GM12878 (cell line): ENCODE results near the gene DMD. TPM values are rescaled to one million over a fixed set of nuclear protein-coding genes. Genes with fewer than 3 reads are reported as not detected.
"Not testable (repeated sequence)": the region's sequence is repeated elsewhere in the genome, so short reads cannot be mapped to it uniquely, and the experiment has no call there.

Experiments used
- ATAC-seq: fragments of 200-7000 bp; cut with Tn5 transposase; 3 replicates; pipeline ENCODE4 v1.9.1; 2020; ENCODE audit warnings: mild to moderate bottlenecking, moderate library complexity
- BruUV-seq: library from RNA; stranded (reverse); fragments of 400-500 nt; replicated peaks from 2 replicates; lab custom pipeline; 2021; lab: Mats Ljungman, UMichigan
- CTCF ChIA-PET: fragments of 300-600 bp; sonication (Branson Sonifier 250); formaldehyde crosslinking; extraction: SDS; loops from one replicate; lab custom pipeline; 2021; ENCODE audit warnings: inconsistent platforms; lab: Yijun Ruan, JAX
- POLR2A ChIA-PET: fragments of 350-600 bp; formaldehyde crosslinking; extraction: SDS; loops from one replicate; lab custom pipeline; 2021; ENCODE audit warnings: inconsistent platforms; lab: Charles Lee
- RAD21 ChIA-PET: fragments of 300-600 bp; sonication (Branson Sonifier 250); formaldehyde crosslinking; loops from one replicate; lab custom pipeline; 2023; ENCODE audit warnings: antibody characterized with exemption; ENCODE audit not compliant: unreplicated experiment; lab: Charles Lee
- SMC1A ChIA-PET: fragments of 300-600 bp; sonication (Branson Sonifier 250); formaldehyde crosslinking; loops from one replicate; lab custom pipeline; 2023; ENCODE audit not compliant: unreplicated experiment, uncharacterized antibody; lab: Charles Lee
- DNase-seq: peaks from one replicate; pipeline ENCODE4 v3.0.0-alpha.2; 2011; ENCODE audit warnings: low read depth, low spot score
- FAIRE-seq: peaks from 3 replicates; lab custom pipeline; 2011; peaks lifted over from hg19 to GRCh38; lab: Jason Lieb, UNC
- H2AFZ ChIP-seq: 2 replicates; pipeline ENCODE4 v1.6.0; 2011; ENCODE audit warnings: low read depth, low read length, control low read depth; ENCODE audit not compliant: control insufficient read depth
- H3K27ac ChIP-seq: 2 replicates; pipeline ENCODE4 v1.5.1; 2011; ENCODE audit warnings: control low read depth; ENCODE audit not compliant: control insufficient read depth, insufficient read depth
- H3K27me3 ChIP-seq, 2 experiments: replicated peaks in 1 of 2; 2 replicates each; pipeline versions ENCODE4 v1.6.0 to v1.6.1; 2011; ENCODE audit warnings: low read length in 1 of 2; ENCODE audit not compliant: control insufficient read depth in 2 of 2, insufficient read depth in 2 of 2
- H3K36me3 ChIP-seq, 2 experiments: 2 replicates each; pipeline ENCODE4 v1.5.1; 2011; ENCODE audit warnings: low read length in 1 of 2; ENCODE audit not compliant: control insufficient read depth in 2 of 2, insufficient read depth in 2 of 2
- H3K4me1 ChIP-seq: 2 replicates; pipeline ENCODE4 v1.6.1; 2011; ENCODE audit warnings: mild to moderate bottlenecking, low read length, moderate library complexity, mixed read lengths; ENCODE audit not compliant: control insufficient read depth, insufficient read depth
- H3K4me2 ChIP-seq: 2 replicates; pipeline ENCODE4 v1.6.0; 2011; ENCODE audit warnings: control low read depth; ENCODE audit not compliant: control insufficient read depth, insufficient read depth
- H3K4me3 ChIP-seq: fragments of 200-600 bp; sonication (generic); 2 replicates; pipeline ENCODE4 v1.5.1; 2016
- H3K79me2 ChIP-seq: 2 replicates; pipeline ENCODE4 v1.6.0; 2011; ENCODE audit warnings: low read length; ENCODE audit not compliant: control insufficient read depth, insufficient read depth
- H3K9ac ChIP-seq: 2 replicates; pipeline ENCODE4 v1.8.0; 2011; ENCODE audit warnings: low read length, control low read depth, mixed read lengths; ENCODE audit not compliant: control insufficient read depth, insufficient read depth
- H3K9me3 ChIP-seq: replicated peaks from 3 replicates; pipeline ENCODE4 v1.5.1; 2011; ENCODE audit warnings: mild to moderate bottlenecking, low read length; ENCODE audit not compliant: control insufficient read depth, insufficient read depth
- H4K20me1 ChIP-seq: 2 replicates; pipeline ENCODE4 v1.6.0; 2011; ENCODE audit not compliant: control insufficient read depth, insufficient read depth
- CREB1 ChIP-seq: IDR thresholded peaks from 2 replicates; pipeline ENCODE4 v1.6.1; 2012; ENCODE audit warnings: low read depth, mild to moderate bottlenecking, inconsistent platforms
- PAX5 ChIP-seq: IDR thresholded peaks from 2 replicates; pipeline ENCODE4 v1.6.1; 2011; ENCODE audit warnings: low read depth, low read length, borderline replicate concordance
- POLR2AphosphoS5 ChIP-seq: IDR thresholded peaks from 2 replicates; pipeline ENCODE4 v1.6.1; 2011; ENCODE audit warnings: mild to moderate bottlenecking, low read length, inconsistent platforms
- ZSCAN29 ChIP-seq: fragments of 450-650 bp; IDR thresholded peaks from 2 replicates; pipeline ENCODE4 v1.6.1; 2017; ENCODE audit warnings: mild to moderate bottlenecking, moderate library complexity
- WGBS: methylation state at CpG from one replicate; pipeline ENCODE4 v1.1.6; 2016; ENCODE audit warnings: low lambda C conversion rate; ENCODE audit not compliant: insufficient replicate concordance, insufficient coverage; ENCODE audit errors: missing lambda C conversion rate; 5-methylcytosine and 5-hydroxymethylcytosine counted together
- in situ Hi-C: fragments of 300-500 bp; cut with MboI; formaldehyde crosslinking; loops from 9 replicates; pipeline ENCODE4 v1.14.3; 2018; ENCODE audit warnings: mixed read lengths
- intact Hi-C: fragments of 100-400 bp; cut with micrococcal nuclease; formaldehyde crosslinking; loops from one replicate; pipeline ENCODE4 v1.14.2; 2022; ENCODE audit not compliant: unreplicated experiment
- polyA plus RNA-seq, 11 experiments: library from polyadenylated mRNA; depleted of rRNA in 4 of 11; unstranded in 6 of 11; stranded (reverse) in 5 of 11; fragments of >200 nt; fragmentation: Nextera tagmentation in 4 of 11; fragmentation: Illumina TruSeq in 1 of 11; extraction: Ambion mirVana in 4 of 11; extraction: Trizol in 1 of 11; gene quantifications; 1 replicate in 1 of 11; 2 replicates in 10 of 11; pipeline versions ENCODE4 v1.2.1 to v1.2.3, GENCODE V29; 2011 to 2016; ENCODE audit warnings: inconsistent platforms in 2 of 11, missing spikeins in 2 of 11, low read depth in 1 of 11
- total RNA-seq, 4 experiments: library from RNA; depleted of rRNA in 3 of 4; stranded (reverse); fragments of >200 nt in 3 of 4; fragmentation: Illumina TruSeq in 1 of 4; extraction: Trizol in 1 of 4; gene quantifications; 2 replicates each; pipeline versions ENCODE4 v1.2.1 to v1.2.3, GENCODE V29; 2013 to 2021

The DMD gene
- total and polyA plus RNA-seq, 10 of the 15 experiments (the other 5 are each of a cell fraction or from before 2014, with no cell fraction given), result 1.4 to 24.3 (median 4.3) TPM

- ChIA-PET CTCF (no interaction called here), SMC1A (interaction anchor here (1.7 kb wide), 1 partner anchor 17 kb away, joined by 3 read pairs; no protein-coding TSS in a partner anchor), RAD21 (no interaction called here), POLR2A (no interaction called here)
- no peaks in the 10 kb centered on the region for H3K9me3 ChIP-seq
- ATAC-seq (no peak), DNase-seq (no peak), FAIRE-seq (no peak)
- 44% methylated on average over 3 of the region's 3 CpGs for WGBS
- no peak overlapping the region for H3K27ac ChIP-seq
- intact Hi-C loops (no loop called here), in situ Hi-C loops (no loop called here)
- H3K79me2 ChIP-seq, result no peaks in the 10 kb centered on the region
- H2AFZ ChIP-seq, result no peak overlapping the region
- TF ChIP-seq CREB1 (no peak), POLR2AphosphoS5 (no peak)
- no peak overlapping the region for H3K9ac ChIP-seq
- H3K4me1 ChIP-seq, result no peaks in the 10 kb centered on the region
- no TSS peak for BruUV-seq
- no peaks in the 10 kb centered on the region for H3K27me3 ChIP-seq
- H3K4me3 ChIP-seq, result no peak overlapping the region
- H3K36me3 ChIP-seq, result no peaks in the 10 kb centered on the region
- no peaks in the 10 kb centered on the region for H4K20me1 ChIP-seq
- H3K4me2 ChIP-seq, result no peak overlapping the region
Measured at GRCh38 chrX:32741910-32742309, 469.4 kb downstream of the DMD start.

- FAIRE-seq (no peak), DNase-seq (no peak)
- intact Hi-C loops, result no loop called here
- no TSS peak for BruUV-seq
- CTCF ChIA-PET, result no interaction called here
- POLR2A ChIA-PET, result no interaction called here
- SMC1A ChIA-PET, result no interaction called here
- Histone ChIP-seq H3K79me2 (no peaks in the 10 kb centered on the region), H3K27me3 (no peaks in the 10 kb centered on the region), H3K36me3 (no peaks in the 10 kb centered on the region), H3K9me3 (no peaks in the 10 kb centered on the region), H3K9ac (no peak overlapping the region), H3K27ac (no peak overlapping the region), H2AFZ (no peak overlapping the region), H3K4me3 (no peak overlapping the region), H3K4me2 (no peak overlapping the region), H4K20me1 (no peaks in the 10 kb centered on the region), H3K4me1 (no peaks in the 10 kb centered on the region)
- in situ Hi-C loops, result no loop called here
- TF ChIP-seq ZSCAN29 (no peak), PAX5 (no peak)
- TF ChIP-seq, all 136 proteins: peak for 0
- ATAC-seq, result no peak
- RAD21 ChIA-PET, result no interaction called here
- WGBS, result 26% methylated on average over 4 of the region's 4 CpGs
Measured at GRCh38 chrX:32708542-32708941, 502.8 kb downstream of the DMD start.

- H3K27ac ChIP-seq, H3K4me3 ChIP-seq, ATAC-seq, H3K27me3 ChIP-seq, CTCF ChIA-PET, SMC1A ChIA-PET, H3K79me2 ChIP-seq, H2AFZ ChIP-seq, H3K4me2 ChIP-seq, H3K9ac ChIP-seq, BruUV-seq, H4K20me1 ChIP-seq, H3K36me3 ChIP-seq, in situ Hi-C loops, RAD21 ChIA-PET, DNase-seq, POLR2A ChIA-PET, H3K4me1 ChIP-seq, H3K9me3 ChIP-seq, FAIRE-seq, intact Hi-C loops: not testable (repeated sequence)
- 47% methylated on average over 9 of the region's 9 CpGs for WGBS
Measured at GRCh38 chrX:32705385-32705784, 506.0 kb downstream of the DMD start.
